ENCODE measurements around the gene PLP1. TPM values are rescaled to one million over a fixed set of nuclear protein-coding genes. Genes with fewer than 3 reads are reported as not detected.

Gene PLP1
- total RNA-seq, 1 donor from 2014 or later = not detected

DNA sequence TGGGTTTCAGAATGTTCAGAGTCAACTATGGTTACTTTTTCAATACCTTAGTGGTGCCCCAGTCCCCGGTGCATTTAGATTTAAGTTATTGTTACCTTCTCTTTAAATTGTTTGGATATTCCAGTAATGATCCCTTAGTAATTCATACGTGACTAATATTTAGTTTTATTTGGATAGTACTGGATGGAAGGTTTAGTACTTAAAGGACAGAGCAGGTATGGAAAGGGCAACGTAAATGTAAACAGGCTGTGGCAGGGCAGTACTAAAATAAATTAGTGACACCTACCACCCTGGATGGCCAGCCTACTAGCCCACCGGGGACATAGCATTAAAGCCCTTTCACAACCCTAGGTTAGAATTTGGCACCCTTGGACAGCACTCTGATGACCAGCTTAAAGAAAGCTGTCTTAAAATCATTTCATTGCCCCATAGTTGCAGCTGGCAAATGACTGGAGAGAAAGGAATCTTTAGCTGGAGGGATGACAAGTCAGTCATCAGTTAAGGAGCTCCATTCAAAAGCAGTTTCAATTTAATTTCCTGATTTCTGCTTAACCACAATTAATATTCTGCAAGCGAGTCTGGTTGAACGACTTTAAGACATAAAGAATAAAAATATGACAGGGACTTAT, 16.4 kb downstream of the PLP1 start:
- TF ChIP-seq, protein P1, sequence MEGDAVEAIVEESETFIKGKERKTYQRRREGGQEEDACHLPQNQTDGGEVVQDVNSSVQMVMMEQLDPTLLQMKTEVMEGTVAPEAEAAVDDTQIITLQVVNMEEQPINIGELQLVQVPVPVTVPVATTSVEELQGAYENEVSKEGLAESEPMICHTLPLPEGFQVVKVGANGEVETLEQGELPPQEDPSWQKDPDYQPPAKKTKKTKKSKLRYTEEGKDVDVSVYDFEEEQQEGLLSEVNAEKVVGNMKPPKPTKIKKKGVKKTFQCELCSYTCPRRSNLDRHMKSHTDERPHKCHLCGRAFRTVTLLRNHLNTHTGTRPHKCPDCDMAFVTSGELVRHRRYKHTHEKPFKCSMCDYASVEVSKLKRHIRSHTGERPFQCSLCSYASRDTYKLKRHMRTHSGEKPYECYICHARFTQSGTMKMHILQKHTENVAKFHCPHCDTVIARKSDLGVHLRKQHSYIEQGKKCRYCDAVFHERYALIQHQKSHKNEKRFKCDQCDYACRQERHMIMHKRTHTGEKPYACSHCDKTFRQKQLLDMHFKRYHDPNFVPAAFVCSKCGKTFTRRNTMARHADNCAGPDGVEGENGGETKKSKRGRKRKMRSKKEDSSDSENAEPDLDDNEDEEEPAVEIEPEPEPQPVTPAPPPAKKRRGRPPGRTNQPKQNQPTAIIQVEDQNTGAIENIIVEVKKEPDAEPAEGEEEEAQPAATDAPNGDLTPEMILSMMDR (IDR thresholded peaks at IDR 0.05) = no peak
- intact Hi-C loops (cut with DNase I) = no loop called here
- no peaks in the 10 kb centered on the region for H3K4me1 ChIP-seq
- H3K27me3 ChIP-seq = no peaks in the 10 kb centered on the region
- H3K36me3 ChIP-seq = no peaks in the 10 kb centered on the region
- no peak overlapping the region for H3K27ac ChIP-seq
- ATAC-seq = no peak
- H3K9me3 ChIP-seq = no peaks in the 10 kb centered on the region
- no peak overlapping the region for H3K4me3 ChIP-seq
- DNase-seq = no peak

GRCh38 chrX:103793545-103793940, 16.9 kb downstream of the PLP1 start:
- ATAC-seq (no peak), DNase-seq (no peak)
- no peaks in the 10 kb centered on the region for H3K9me3 ChIP-seq
- intact Hi-C loops (cut with DNase I) = no loop called here
- H3K27me3 ChIP-seq = no peaks in the 10 kb centered on the region
- H3K4me1 ChIP-seq = no peaks in the 10 kb centered on the region
- no peaks in the 10 kb centered on the region for H3K36me3 ChIP-seq
- H3K27ac ChIP-seq = no peak overlapping the region
- TF ChIP-seq, protein P1 (IDR thresholded peaks at IDR 0.05) = no peak
- no peak overlapping the region for H3K4me3 ChIP-seq

DNA sequence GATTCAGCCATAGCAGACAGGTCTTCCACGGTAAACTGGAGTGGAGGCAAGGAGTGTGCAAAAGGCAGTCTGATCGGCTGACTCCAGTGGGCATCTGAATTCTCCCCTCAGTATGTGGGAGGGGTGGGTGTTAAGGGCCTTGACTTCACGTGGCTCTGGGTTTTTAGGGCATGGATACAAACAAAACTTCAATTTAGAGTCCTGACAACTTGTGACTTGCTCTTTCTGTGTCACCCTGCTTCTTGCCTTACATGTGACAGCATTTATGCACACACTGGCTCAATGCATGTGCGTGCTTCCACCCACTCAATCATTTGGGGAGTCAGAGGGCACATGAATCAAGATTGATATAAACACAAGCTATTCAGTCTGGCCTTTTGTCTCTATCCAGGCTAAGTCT, 17.5 kb downstream of the PLP1 start:
- H3K4me1 ChIP-seq = no peaks in the 10 kb centered on the region
- no peak overlapping the region for H3K4me3 ChIP-seq
- no peaks in the 10 kb centered on the region for H3K27me3 ChIP-seq
- no peak overlapping the region for H3K27ac ChIP-seq
- intact Hi-C loops (cut with DNase I) = no loop called here
- H3K9me3 ChIP-seq = no peaks in the 10 kb centered on the region
- no peak for ATAC-seq
- TF ChIP-seq, protein P1 (IDR thresholded peaks at IDR 0.05) = no peak
- no peaks in the 10 kb centered on the region for H3K36me3 ChIP-seq
- no peak for DNase-seq

- TF ChIP-seq, protein P1 (IDR thresholded peaks at IDR 0.05) = no peak
- no peak for ATAC-seq
- Histone ChIP-seq H3K27me3 (no peaks in the 10 kb centered on the region), H3K4me3 (no peak overlapping the region), H3K27ac (no peak overlapping the region), H3K36me3 (no peaks in the 10 kb centered on the region), H3K9me3 (no peaks in the 10 kb centered on the region), H3K4me1 (no peaks in the 10 kb centered on the region)
- DNase-seq = no peak
- intact Hi-C loops (cut with DNase I) = no loop called here
Measured at GRCh38 chrX:103797691-103798090, 21.1 kb downstream of the PLP1 start.

DNA sequence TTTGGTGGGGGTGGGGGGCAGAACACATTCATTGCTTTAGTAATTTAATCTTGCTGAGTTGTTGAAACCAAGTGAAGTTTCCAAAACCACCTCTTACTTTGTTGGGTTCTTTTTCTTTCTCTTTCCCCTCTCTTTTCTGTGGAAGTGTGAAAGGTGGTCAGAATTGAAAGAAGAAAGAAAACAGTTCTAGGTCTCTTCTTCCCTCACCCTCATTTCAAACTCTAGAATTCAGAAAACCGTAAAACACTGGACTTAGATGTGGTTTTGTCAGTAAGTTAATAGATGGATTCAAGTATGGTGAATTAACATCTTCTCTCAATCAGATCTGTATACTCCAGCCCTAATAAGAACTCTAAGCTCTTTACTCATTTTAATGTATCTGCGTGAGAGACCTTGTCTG, 23.7 kb downstream of the PLP1 start:
- intact Hi-C loops (cut with DNase I) = no loop called here
- Histone ChIP-seq H3K27ac (no peak overlapping the region), H3K9me3 (no peaks in the 10 kb centered on the region), H3K4me3 (no peak overlapping the region), H3K36me3 (no peaks in the 10 kb centered on the region), H3K4me1 (no peaks in the 10 kb centered on the region), H3K27me3 (no peaks in the 10 kb centered on the region)
- DNase-seq = no peak
- no peak for ATAC-seq
- TF ChIP-seq, protein P1 (IDR thresholded peaks at IDR 0.05) = no peak

GRCh38 chrX:103805860-103806259, 29.2 kb downstream of the PLP1 start:
- TF ChIP-seq, protein P1 (IDR thresholded peaks at IDR 0.05) = no peak
- ATAC-seq = no peak
- H3K27me3 ChIP-seq = no peaks in the 10 kb centered on the region
- no peaks in the 10 kb centered on the region for H3K4me1 ChIP-seq
- no peak overlapping the region for H3K4me3 ChIP-seq
- H3K36me3 ChIP-seq = no peaks in the 10 kb centered on the region
- no peaks in the 10 kb centered on the region for H3K9me3 ChIP-seq
- no peak for DNase-seq
- intact Hi-C loops (cut with DNase I) = no loop called here
- H3K27ac ChIP-seq = no peak overlapping the region

Measured in upper lobe of right lung (tissue), 1 donor.